Hair follicular keratinocyte (primary cell): ENCODE results near the gene ILK. TPM values are rescaled to one million over a fixed set of nuclear protein-coding genes. Genes with fewer than 3 reads are reported as not detected.

Experiments
- total RNA-seq: library from RNA; depleted of rRNA; stranded (reverse); fragments of >200 nt; gene quantifications from 2 replicates; pipeline ENCODE4 v1.2.3, GENCODE V29; 2015

The ILK gene
- total RNA-seq: 85.4 and 121 TPM in 2 replicates

DNA sequence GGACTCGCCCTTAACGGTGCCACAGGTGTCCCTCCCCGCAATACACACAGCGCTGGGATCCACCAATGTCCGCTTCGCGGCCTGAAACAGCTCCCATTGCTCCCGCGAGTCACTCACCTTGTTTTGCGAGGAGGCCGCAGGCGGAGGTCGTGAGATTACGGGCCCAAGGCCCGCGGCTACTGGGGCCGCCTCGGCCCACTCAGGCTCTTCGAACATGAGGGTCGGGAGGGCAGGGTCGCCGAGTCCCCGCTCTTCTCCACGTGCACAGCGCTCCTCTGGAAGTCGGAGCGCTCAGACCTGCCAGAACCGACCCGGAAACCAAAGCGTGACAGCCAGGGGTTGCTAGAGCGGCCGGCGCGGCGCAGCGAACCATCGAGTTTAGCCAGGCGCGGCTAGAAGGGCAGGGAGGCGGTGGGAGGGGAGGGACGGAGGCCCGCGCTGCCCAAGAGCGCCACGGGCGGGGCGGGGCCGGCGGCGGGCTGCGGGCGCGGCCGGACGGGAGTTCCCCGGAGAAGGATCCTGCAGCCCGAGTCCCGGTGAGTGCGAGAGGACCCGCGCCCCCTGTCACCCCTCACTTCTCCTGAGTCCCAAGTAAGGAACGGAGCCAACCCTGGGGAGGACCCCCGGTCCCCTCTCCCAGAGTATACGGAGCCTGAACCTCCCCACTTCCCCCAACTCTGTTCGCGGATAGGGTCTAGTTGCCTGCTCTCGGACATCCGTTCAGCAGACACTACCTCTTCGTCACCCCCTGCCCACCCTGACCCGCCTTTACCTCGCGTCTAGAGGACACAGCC, at the start of gene ILK, which contains the start of gene RRP8:
ILK (plus strand) TSS at position 488 of the 794 bp plus-strand sequence. CDS start 498 bp downstream, outside the sequence.
RRP8 (minus strand) TSS at position 330 of the 794 bp plus-strand sequence; CDS start at position 216, 114 bp downstream.

GRCh38 chr11:6612213-6613041, 8.9 kb downstream of the ILK start, which contains the start of gene TAF10:
Gene TAF10, minus strand, starts transcription at chr11:6612216. Its CDS starts 27 bp downstream, at chr11:6612189.

DNA sequence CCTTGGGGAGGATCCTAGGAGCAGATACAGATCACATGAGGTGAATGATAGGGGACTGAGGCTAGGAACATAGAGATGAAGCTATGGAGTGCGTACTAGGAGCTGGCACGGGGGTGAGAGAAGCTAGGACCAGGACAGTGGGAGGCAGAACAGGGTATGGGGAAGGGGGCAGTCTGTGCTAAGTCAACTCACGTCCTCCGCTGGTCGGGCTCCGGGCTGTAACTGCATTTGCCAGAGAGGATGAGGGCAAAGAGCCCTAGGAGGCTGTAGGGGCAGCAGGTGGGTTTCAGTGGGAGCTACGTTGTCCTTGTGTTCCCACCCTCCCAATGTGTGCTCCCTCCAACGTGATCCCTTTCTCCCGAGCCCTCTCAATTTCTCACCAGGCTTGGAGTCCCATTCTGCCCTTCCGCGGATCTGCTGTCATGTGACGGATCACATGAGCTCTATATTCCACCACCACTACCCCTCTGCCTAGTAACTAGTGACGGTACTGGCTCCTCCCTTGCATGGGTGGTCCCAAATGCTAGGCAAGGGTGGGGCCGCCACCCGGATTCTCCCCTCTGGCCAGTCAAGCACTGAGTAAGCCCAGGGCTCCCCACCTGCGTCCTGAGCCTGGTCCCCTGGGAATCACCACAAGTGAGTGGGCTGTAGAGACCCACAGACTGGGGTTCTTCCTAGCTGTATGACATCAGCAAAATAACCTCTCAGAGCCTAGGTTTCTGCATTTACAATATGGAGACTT, 15.6 kb downstream of the ILK start, which contains the start of gene TPP1:
TPP1 (minus strand) TSS at position 419 of the 742 bp plus-strand sequence; CDS start at position 397, 22 bp downstream.

DNA sequence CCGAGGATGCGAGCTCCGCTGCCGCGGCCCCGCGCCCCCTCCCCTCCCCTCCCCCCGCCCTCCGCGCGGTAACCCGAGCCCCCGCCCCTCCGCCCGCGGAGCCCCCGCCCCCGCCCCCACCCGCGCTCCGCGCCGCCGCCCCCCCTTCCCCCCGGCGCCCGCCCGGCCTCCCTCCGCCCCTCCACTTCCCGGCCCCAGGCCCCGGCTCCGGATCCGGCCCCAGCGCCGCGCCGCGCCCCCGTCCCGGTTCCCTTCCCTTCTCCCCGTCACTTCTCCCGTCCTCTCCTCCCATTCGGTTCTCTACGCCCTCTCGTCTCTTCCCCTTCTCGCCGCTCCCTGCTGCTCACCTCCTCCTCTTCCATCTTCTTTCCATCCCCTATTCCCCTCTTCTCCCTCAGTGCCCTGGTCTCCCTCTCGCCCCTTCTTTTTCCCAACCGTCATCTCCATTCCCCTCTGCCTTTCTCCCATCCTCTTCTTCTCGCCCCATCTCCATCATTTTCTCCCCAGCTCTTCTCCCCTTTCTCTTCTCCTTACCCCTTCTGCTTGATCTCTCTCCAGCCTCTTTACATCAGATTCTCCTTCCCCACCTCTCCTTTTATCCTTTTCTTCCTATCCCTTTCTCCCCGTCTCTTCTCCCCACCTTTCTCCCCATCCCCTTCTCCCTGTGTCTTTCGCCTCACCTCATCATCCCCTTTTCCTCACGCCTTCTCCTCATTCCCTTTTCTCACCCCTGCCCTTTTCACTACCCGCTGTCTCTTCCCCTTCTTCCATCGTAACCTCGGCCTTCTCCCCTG, 52.4 kb downstream of the ILK start, which contains the start of gene DCHS1:
DCHS1 (minus strand) TSS at position 20 of the 794 bp plus-strand sequence. CDS start 14,196 bp downstream, outside the sequence.

Other genes starting within 250 kb of the ILK start
- 11.2 and 13.5 TPM in 2 replicates for gene SMPD1, start 213.3 kb upstream of the ILK start, total RNA-seq
- gene APBB1, start 184.7 kb upstream of the ILK start, total RNA-seq: 9.8 and 10.7 TPM in 2 replicates
- 0.31 TPM in 1 of 2 replicates, not detected in the other for gene HPX, start 162.8 kb upstream of the ILK start, total RNA-seq
- gene TRIM3, start 129.8 kb upstream of the ILK start, total RNA-seq: 8.7 and 12.5 TPM in 2 replicates
- gene ARFIP2, start 122.4 kb upstream of the ILK start, total RNA-seq: 45.6 and 64.7 TPM in 2 replicates
- gene TIMM10B, start 122.3 kb upstream of the ILK start, total RNA-seq: 36.5 and 40.2 TPM in 2 replicates
- 1.0 and 2.4 TPM in 2 replicates for gene DNHD1, start 106.5 kb upstream of the ILK start, total RNA-seq
- 14.4 and 16.6 TPM in 2 replicates for gene RRP8, start 158 bp upstream of the ILK start, total RNA-seq
- gene TAF10, start 8.4 kb downstream of the ILK start, total RNA-seq: 86.1 and 117 TPM in 2 replicates
- gene TPP1, start 15.6 kb downstream of the ILK start, total RNA-seq: 20.5 and 21.9 TPM in 2 replicates
- gene DCHS1, start 52.0 kb downstream of the ILK start, total RNA-seq: 0.16 and 0.27 TPM in 2 replicates
- gene MRPL17, start 79.6 kb downstream of the ILK start, total RNA-seq: 54.1 and 63.7 TPM in 2 replicates
- 0.11 TPM in 1 of 2 replicates, not detected in the other for gene OR2AG2, start 168.2 kb downstream of the ILK start, total RNA-seq
- not detected in 2 replicates for gene OR2AG1, start 179.2 kb downstream of the ILK start, total RNA-seq
- gene OR6A2, start 195.9 kb downstream of the ILK start, total RNA-seq: not detected in 2 replicates
- gene OR10A5, start 241.9 kb downstream of the ILK start, total RNA-seq: not detected in 2 replicates